Neural progenitor cell (in vitro differentiated cells): Measurements from ENCODE around the gene NUDT6. TPM values are rescaled to one million over a fixed set of nuclear protein-coding genes. Genes with fewer than 3 reads are reported as not detected.

Experiments
- DNase-seq: peaks from one replicate; pipeline ENCODE4 v3.0.0-alpha.2; 2016; ENCODE audit warnings: low spot score
- H2AFZ ChIP-seq: fragments of 200-600 bp; sonication (generic); replicated peaks from 2 replicates; pipeline ENCODE4 v1.6.1; 2016; ENCODE audit warnings: antibody characterized with exemption
- H3F3A ChIP-seq: fragments of 200-600 bp; sonication (generic); 2 replicates; pipeline ENCODE4 v1.6.1; 2016; ENCODE audit warnings: antibody characterized with exemption, low read depth
- H3K27ac ChIP-seq: fragments of 200-600 bp; sonication (generic); 2 replicates; pipeline ENCODE4 v1.5.1; 2016; ENCODE audit warnings: mild to moderate bottlenecking
- H3K27me3 ChIP-seq: fragments of 200-600 bp; sonication (generic); 2 replicates; pipeline ENCODE4 v1.6.1; 2016; ENCODE audit warnings: mild to moderate bottlenecking, moderate library complexity
- H3K36me3 ChIP-seq: fragments of 200-600 bp; sonication (generic); 2 replicates; pipeline ENCODE4 v1.5.1; 2016
- H3K4me1 ChIP-seq: fragments of 200-600 bp; sonication (generic); 2 replicates; pipeline ENCODE4 v1.6.1; 2016; ENCODE audit warnings: mixed run types
- H3K4me2 ChIP-seq: fragments of 200-600 bp; sonication (generic); 2 replicates; pipeline ENCODE4 v1.6.1; 2016
- H3K4me3 ChIP-seq: fragments of 200-600 bp; sonication (generic); 2 replicates; pipeline ENCODE4 v1.5.1; 2016
- H3K79me2 ChIP-seq: fragments of 200-600 bp; sonication (generic); 2 replicates; pipeline ENCODE4 v1.6.1; 2016; ENCODE audit warnings: low read depth
- H3K9ac ChIP-seq: fragments of 200-600 bp; sonication (generic); 2 replicates; pipeline ENCODE4 v1.6.1; 2016
- H3K9me3 ChIP-seq: fragments of 200-600 bp; sonication (generic); 2 replicates; pipeline ENCODE4 v1.5.1; 2016; ENCODE audit warnings: low read depth
- H4K20me1 ChIP-seq: fragments of 200-600 bp; sonication (generic); 2 replicates; pipeline ENCODE4 v1.6.1; 2016; ENCODE audit warnings: low read depth
- H3K27ac Mint-ChIP-seq: 3 replicates; pipeline ENCODE4 v1.8.0; 2021; ENCODE audit warnings: mixed read lengths
- H3K27me3 Mint-ChIP-seq: 2 replicates; pipeline ENCODE4 v1.8.0; 2022; ENCODE audit warnings: low read depth, mild to moderate bottlenecking, inconsistent platforms, moderate library complexity, mixed read lengths; ENCODE audit not compliant: insufficient read depth
- H3K36me3 Mint-ChIP-seq: 3 replicates; pipeline ENCODE4 v1.8.0; 2021; ENCODE audit warnings: mixed read lengths
- H3K4me1 Mint-ChIP-seq: 3 replicates; pipeline ENCODE4 v1.8.0; 2021; ENCODE audit warnings: mixed read lengths
- H3K4me3 Mint-ChIP-seq: 3 replicates; pipeline ENCODE4 v1.8.0; 2021; ENCODE audit warnings: mild to moderate bottlenecking, moderate library complexity, mixed read lengths
- H3K9me3 Mint-ChIP-seq: 3 replicates; pipeline ENCODE4 v1.8.0; 2020; ENCODE audit warnings: mixed read lengths
- EZH2 ChIP-seq: fragments of 200-600 bp; sonication (generic); IDR thresholded peaks from 2 replicates; pipeline ENCODE4 v1.6.1; 2017; ENCODE audit warnings: antibody characterized with exemption, mild to moderate bottlenecking, moderate library complexity
- EZH2phosphoT487 ChIP-seq: fragments of 200-600 bp; sonication (generic); IDR thresholded peaks from 2 replicates; pipeline ENCODE4 v1.6.1; 2017; ENCODE audit warnings: antibody characterized with exemption
- total RNA-seq: library from RNA; depleted of rRNA; stranded (reverse); fragments of >200 nt; gene quantifications from 2 replicates; pipeline ENCODE4 v1.2.3, GENCODE V29; 2015; ENCODE audit warnings: low replicate concordance
- TF ChIP-seq, protein P1 (sequence below): fragments of 200-600 bp; sonication (generic); IDR thresholded peaks from 2 replicates; pipeline ENCODE4 v1.5.1; 2017; ENCODE audit warnings: antibody characterized with exemption, mild to moderate bottlenecking

NUDT6 gene
- total RNA-seq, 1 donor from 2014 or later, result 20.9 TPM

DNA sequence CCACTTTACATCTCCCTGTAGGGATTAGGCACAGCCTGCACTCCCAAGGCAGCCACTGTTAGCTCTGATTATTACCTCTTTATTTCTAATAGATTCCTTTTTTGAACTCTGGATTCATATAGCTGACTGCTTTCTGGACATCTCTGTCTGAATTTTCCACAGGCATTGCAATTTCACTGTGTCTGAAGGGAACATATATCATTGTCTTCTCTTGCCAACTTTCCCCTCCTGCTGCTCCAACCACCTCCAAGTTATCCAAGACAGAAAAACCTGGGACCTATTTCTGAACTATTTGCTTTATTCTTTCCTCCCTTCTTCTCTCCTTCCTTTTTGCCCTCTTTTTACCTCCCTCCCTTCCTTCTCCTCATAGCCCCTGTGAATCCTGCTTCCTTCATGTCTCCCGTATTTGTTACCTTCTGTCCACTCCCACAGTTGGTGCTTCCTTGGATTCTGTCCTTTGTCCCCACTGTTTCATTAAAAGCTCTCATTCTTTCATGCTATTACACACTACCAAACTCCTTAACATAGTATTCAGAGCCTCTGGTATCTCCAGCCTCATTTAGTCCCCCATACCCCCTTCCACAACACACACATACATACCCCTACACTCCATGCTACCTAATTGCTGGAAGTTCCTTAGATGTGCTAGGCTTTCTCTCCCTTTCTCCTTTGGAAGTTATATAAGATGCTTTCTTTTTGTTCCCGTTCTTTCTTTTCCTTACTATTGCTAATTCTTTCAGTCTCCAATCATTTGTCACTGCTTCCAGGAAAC lies 61.0 kb downstream of the NUDT6 start:
- Histone ChIP-seq H3K27ac (peak overlapping the region; percentile 4), H3K4me2 (no peak overlapping the region), H2AFZ (no peak overlapping the region), H3K79me2 (peaks cover 100% of the 10 kb centered on the region), H3F3A (peaks cover 7% of the 10 kb centered on the region), H3K9me3 (no peaks in the 10 kb centered on the region), H4K20me1 (peaks cover 51% of the 10 kb centered on the region), H3K4me1 (peaks cover 43% of the 10 kb centered on the region), H3K4me3 (no peak overlapping the region), H3K36me3 (peaks cover 6% of the 10 kb centered on the region), H3K9ac (no peak overlapping the region), H3K27me3 (no peaks in the 10 kb centered on the region)
- no peaks in the 10 kb centered on the region for H3K36me3 Mint-ChIP-seq
- TF ChIP-seq EZH2 (no peak), EZH2phosphoT487 (no peak)
- TF ChIP-seq, protein P1, sequence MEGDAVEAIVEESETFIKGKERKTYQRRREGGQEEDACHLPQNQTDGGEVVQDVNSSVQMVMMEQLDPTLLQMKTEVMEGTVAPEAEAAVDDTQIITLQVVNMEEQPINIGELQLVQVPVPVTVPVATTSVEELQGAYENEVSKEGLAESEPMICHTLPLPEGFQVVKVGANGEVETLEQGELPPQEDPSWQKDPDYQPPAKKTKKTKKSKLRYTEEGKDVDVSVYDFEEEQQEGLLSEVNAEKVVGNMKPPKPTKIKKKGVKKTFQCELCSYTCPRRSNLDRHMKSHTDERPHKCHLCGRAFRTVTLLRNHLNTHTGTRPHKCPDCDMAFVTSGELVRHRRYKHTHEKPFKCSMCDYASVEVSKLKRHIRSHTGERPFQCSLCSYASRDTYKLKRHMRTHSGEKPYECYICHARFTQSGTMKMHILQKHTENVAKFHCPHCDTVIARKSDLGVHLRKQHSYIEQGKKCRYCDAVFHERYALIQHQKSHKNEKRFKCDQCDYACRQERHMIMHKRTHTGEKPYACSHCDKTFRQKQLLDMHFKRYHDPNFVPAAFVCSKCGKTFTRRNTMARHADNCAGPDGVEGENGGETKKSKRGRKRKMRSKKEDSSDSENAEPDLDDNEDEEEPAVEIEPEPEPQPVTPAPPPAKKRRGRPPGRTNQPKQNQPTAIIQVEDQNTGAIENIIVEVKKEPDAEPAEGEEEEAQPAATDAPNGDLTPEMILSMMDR, result no peak
- no peaks in the 10 kb centered on the region for H3K27me3 Mint-ChIP-seq
- H3K4me3 Mint-ChIP-seq, result no peak overlapping the region
- no peak overlapping the region for H3K27ac Mint-ChIP-seq
- no peaks in the 10 kb centered on the region for H3K4me1 Mint-ChIP-seq
- H3K9me3 Mint-ChIP-seq, result no peaks in the 10 kb centered on the region
- no peak for DNase-seq

DNA sequence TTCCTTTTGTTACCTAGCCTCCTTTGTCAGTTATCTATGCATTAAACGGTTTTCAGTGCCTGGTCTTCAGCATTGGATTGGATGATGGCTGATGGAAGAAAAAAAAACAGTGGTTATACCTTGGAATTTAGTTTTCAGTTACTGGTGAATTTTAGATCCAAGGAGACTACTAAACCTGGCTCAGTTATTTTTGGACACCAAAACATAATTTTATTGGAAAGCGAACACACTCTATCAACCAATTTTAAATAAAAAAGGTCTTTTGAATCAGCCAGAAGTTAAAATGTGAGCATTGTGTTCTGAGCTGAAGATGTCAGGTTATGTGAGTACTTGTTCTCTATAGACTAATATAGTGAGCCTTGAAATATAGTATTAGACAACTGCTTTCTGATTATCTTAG lies 63.7 kb downstream of the NUDT6 start:
- DNase-seq, result no peak
- H3F3A ChIP-seq, result peaks cover 21% of the 10 kb centered on the region
- Mint-ChIP-seq H3K27me3 (no peaks in the 10 kb centered on the region), H3K36me3 (no peaks in the 10 kb centered on the region), H3K27ac (no peak overlapping the region), H3K4me3 (no peak overlapping the region), H3K9me3 (no peaks in the 10 kb centered on the region), H3K4me1 (no peaks in the 10 kb centered on the region)
- H3K79me2 ChIP-seq, result peaks cover 100% of the 10 kb centered on the region
- H3K27ac ChIP-seq, result no peak overlapping the region
- TF ChIP-seq, protein P1, result no peak
- TF ChIP-seq EZH2phosphoT487, result no peak
- no peak for TF ChIP-seq EZH2
- no peaks in the 10 kb centered on the region for H3K27me3 ChIP-seq
- no peak overlapping the region for H3K9ac ChIP-seq
- H3K36me3 ChIP-seq, result no peaks in the 10 kb centered on the region
- no peak overlapping the region for H2AFZ ChIP-seq
- H4K20me1 ChIP-seq, result peaks cover 74% of the 10 kb centered on the region
- no peaks in the 10 kb centered on the region for H3K9me3 ChIP-seq
- H3K4me1 ChIP-seq, result peaks cover 66% of the 10 kb centered on the region
- no peak overlapping the region for H3K4me3 ChIP-seq
- H3K4me2 ChIP-seq, result no peak overlapping the region

DNA sequence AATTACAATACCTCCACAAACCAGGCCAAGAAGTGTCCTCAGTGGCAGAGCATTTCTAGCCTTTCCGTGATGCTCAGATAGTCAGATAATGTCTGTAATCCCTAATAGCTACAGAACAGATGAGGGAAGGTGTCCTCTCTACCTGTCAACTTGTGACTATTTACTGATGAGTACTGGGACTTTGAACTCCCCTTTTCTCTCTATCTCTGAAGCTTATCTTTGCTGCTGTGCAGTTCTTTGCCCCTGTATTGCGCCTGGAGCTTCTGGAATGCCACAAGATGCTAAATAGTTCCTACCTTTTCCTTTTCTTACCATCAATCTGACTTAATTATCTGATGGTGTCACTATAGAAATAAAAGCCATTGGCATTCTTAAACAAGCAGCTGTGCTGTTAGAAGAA lies 65.2 kb downstream of the NUDT6 start:
- H3K4me2 ChIP-seq, result peak overlapping the region; percentile 4
- no peaks in the 10 kb centered on the region for H3K27me3 ChIP-seq
- H3K27ac Mint-ChIP-seq, result no peak overlapping the region
- no peaks in the 10 kb centered on the region for H3K36me3 ChIP-seq
- DNase-seq, result no peak
- TF ChIP-seq, protein P1, result no peak
- TF ChIP-seq EZH2 (no peak), EZH2phosphoT487 (no peak)
- H3K9me3 ChIP-seq, result no peaks in the 10 kb centered on the region
- H3K9ac ChIP-seq, result no peak overlapping the region
- H3K4me1 Mint-ChIP-seq, result no peaks in the 10 kb centered on the region
- no peak overlapping the region for H3K4me3 Mint-ChIP-seq
- peaks cover 69% of the 10 kb centered on the region for H4K20me1 ChIP-seq
- peaks cover 65% of the 10 kb centered on the region for H3K4me1 ChIP-seq
- peaks cover 21% of the 10 kb centered on the region for H3F3A ChIP-seq
- H3K27ac ChIP-seq, result peak overlapping the region; percentile 46
- H3K9me3 Mint-ChIP-seq, result no peaks in the 10 kb centered on the region
- H3K36me3 Mint-ChIP-seq, result no peaks in the 10 kb centered on the region
- no peaks in the 10 kb centered on the region for H3K27me3 Mint-ChIP-seq
- peaks cover 100% of the 10 kb centered on the region for H3K79me2 ChIP-seq
- H3K4me3 ChIP-seq, result no peak overlapping the region
- H2AFZ ChIP-seq, result no peak overlapping the region
